Astrocyte of the spinal cord (primary cell): ENCODE results near the gene B9D2.

Experiments used
- DNase-seq: peaks from one replicate; pipeline ENCODE4 v3.0.0; 2011; ENCODE audit warnings: low read depth, low spot score
- H3K4me3 ChIP-seq: 2 replicates; pipeline ENCODE4 v1.5.1; 2011; ENCODE audit warnings: low read depth, mild to moderate bottlenecking, low read length, moderate library complexity
- in situ Hi-C: cut with HindIII; loops from 2 replicates; pipeline ENCODE4 v1.10.0; 2017; ENCODE audit warnings: low sequenced_read_pairs
- TF ChIP-seq, protein P1 (sequence below): IDR thresholded peaks from 2 replicates; pipeline ENCODE4 v1.5.1; 2012; ENCODE audit warnings: low read depth, mild to moderate bottlenecking, low read length, inconsistent platforms

Gene B9D2

GRCh38 chr19:41321204-41321599 is 42.7 kb downstream of the B9D2 start:
- DNase-seq, result no peak
- in situ Hi-C loops, result no loop called here
- H3K4me3 ChIP-seq, result no peak overlapping the region
- TF ChIP-seq, protein P1, sequence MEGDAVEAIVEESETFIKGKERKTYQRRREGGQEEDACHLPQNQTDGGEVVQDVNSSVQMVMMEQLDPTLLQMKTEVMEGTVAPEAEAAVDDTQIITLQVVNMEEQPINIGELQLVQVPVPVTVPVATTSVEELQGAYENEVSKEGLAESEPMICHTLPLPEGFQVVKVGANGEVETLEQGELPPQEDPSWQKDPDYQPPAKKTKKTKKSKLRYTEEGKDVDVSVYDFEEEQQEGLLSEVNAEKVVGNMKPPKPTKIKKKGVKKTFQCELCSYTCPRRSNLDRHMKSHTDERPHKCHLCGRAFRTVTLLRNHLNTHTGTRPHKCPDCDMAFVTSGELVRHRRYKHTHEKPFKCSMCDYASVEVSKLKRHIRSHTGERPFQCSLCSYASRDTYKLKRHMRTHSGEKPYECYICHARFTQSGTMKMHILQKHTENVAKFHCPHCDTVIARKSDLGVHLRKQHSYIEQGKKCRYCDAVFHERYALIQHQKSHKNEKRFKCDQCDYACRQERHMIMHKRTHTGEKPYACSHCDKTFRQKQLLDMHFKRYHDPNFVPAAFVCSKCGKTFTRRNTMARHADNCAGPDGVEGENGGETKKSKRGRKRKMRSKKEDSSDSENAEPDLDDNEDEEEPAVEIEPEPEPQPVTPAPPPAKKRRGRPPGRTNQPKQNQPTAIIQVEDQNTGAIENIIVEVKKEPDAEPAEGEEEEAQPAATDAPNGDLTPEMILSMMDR, result no peak

DNA sequence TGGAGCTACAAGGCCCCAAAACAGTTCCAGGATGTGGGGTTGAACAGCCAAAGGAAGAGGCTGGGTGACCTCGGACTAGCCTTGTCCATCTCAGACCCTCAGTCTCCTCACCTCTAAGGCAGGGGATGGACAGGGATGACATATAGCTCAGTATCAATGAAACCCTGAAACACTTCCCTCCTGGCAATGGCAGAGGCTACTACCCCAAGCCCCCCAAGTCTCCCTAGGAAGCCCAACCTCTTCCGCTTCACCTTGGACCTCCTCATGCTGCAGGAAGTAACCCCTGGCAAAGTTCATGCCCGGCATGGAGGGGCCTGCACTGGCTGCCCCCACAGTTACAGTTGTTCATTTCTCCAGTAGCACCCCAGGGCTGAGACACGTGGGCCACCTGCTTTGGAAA is 43.4 kb downstream of the B9D2 start:
- no peak overlapping the region for H3K4me3 ChIP-seq
- in situ Hi-C loops, result no loop called here
- no peak for DNase-seq
- TF ChIP-seq, protein P1, result no peak

DNA sequence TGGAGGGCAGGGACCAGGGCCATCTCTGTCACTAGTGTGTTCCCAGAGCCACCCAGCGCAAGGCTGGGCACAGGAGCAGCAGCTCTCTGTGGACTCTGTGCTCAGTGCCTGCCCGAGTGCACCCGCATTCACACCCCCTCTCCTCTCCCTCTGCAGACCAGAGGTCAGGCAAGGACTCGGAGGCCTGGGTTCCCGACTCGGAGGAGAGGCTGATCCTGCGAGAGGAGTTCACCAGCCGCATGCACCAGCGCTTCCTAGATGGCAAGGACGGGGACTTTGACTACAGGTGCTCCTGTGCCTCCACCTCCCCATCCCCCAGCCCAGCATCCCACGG is 43.8 kb downstream of the B9D2 start:
- H3K4me3 ChIP-seq, result no peak overlapping the region
- DNase-seq, result no peak
- TF ChIP-seq, protein P1, result no peak
- in situ Hi-C loops, result no loop called here

DNA sequence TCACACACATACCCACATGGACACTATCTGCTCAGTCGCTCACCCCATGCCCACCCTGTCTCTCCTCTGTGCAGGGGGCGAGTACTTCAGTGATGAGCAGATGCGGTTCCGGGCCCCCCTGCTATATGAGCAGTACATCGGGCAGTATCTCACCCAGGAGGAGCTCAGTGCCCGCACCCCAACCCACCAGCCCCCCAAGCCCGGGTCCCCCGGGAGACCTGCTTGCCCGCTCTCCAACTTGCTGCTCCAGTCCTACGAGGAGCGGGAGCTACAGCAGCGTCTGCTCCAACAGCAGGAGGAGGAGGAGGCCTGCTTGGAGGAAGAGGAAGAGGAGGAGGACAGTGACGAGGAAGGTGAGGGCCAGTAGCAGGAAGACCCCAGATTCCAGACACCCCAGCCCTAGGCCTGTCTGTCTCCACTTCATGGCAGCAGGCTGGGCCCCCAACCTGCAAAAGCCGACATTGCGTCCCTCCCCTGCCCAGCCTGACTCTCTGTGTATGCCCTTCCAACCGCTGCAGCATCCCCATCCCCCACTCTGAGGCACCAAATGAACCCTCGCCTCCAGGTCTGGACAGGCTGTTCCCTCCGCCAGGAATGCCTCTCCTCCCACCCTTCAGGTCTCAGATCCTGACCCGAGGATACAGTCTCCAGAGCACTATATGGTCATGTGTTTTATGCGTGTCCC is 44.3 kb downstream of the B9D2 start:
- DNase-seq, result no peak
- TF ChIP-seq, protein P1, result no peak
- no peak overlapping the region for H3K4me3 ChIP-seq
- in situ Hi-C loops, result no loop called here

DNA sequence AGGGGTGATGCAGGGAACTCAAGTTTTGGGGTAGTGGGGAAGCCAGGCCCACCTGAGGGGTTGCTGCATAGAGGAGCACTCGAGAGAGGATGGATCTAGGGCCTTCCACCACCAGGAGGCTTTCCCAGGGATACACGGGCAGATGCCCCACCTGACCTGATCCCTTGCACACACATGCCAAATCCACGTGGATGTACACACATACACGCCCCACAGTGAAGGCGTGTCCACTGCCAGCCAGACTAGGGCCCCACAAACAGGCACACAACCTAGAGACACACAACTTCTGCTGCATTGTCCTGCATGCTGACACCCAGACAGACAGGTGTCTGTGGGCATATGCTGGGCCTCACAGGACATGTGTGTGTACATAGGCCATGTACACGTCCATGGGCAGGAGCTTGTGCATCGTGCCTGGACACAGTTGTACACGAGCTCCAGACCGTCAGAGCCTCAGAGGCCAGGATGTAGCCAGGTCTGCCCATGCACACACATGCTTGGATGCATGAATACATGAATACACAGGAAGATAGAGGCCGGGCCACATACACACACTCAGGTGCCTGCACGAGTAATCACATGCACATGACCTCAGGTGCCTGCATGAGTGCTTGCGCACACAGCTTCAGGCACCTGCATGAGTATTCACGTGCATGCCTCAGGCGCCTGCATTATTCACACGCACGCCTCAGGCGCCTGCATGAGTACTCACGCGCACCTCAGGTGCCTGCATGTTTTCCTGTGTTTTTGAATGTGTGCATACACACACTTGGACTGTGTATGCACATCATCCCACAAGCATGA is 45.1 kb downstream of the B9D2 start:
- TF ChIP-seq, protein P1, result no peak
- in situ Hi-C loops, result no loop called here
- DNase-seq, result no peak
- no peak overlapping the region for H3K4me3 ChIP-seq

DNA sequence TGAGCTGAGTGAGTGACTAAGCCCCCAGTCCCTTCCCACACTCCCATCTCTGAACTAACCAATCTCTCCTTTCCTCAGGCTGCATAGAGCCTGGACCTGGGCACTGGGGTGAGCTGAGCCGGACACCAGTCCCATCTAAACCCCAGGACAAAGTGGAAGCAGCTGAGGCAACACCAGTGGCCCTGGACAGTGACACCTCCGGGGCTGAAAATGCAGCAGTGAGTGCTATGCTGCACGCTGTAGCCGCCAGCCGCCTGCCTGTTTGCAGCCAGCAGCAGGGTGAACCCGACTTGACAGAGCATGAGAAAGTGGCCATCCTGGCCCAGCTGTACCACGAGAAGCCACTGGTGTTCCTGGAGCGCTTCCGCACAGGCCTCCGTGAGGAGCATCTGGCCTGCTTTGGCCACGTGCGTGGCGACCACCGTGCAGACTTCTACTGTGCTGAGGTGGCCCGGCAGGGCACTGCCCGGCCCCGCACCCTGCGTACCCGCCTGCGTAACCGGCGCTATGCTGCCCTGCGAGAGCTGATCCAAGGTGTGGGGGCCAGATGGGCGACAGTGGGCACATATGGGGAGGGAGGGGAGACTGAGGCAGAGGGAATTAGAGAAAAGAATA is 47.5 kb downstream of the B9D2 start:
- in situ Hi-C loops, result no loop called here
- TF ChIP-seq, protein P1, result no peak
- DNase-seq, result no peak
- no peak overlapping the region for H3K4me3 ChIP-seq
